ENCODE measurements around the gene NUBP1. TPM values are rescaled to one million over a fixed set of nuclear protein-coding genes. Genes with fewer than 3 reads are reported as not detected.

Gene NUBP1
- polyA plus RNA-seq, 3 donors, result 52.8 to 56.6 (median 54.3) TPM

GRCh38 chr16:10817963-10818941 lies 74.6 kb downstream of the NUBP1 start, which contains the start of gene TVP23A:
Gene TVP23A, minus strand, starts transcription at chr16:10818794. Its CDS starts 301 bp downstream, at chr16:10818493.
- H3K27ac ChIP-seq (ENCODE audit: low read depth in 1 of 2, low read length in 2 of 2), result no peak within 1 kb of the TSS

More at GRCh38 chr16:10817963-10818941, 74.6 kb downstream of the NUBP1 start, which contains the start of gene TVP23A:
- peaks cover 21 to 24% (median 22%) of the 10 kb centered on the region in 3 donors for H3K27me3 Mint-ChIP-seq (ENCODE audit: low read depth in 3 of 3)
- intact Hi-C loops (cut with micrococcal nuclease), result no loop called here
- Histone ChIP-seq H3K79me2 (ENCODE audit: insufficient read depth, low read length) (no peaks in the 10 kb centered on the region), H3K27me3 (ENCODE audit: control insufficient read depth in 2 of 2, insufficient read depth in 2 of 2, low read length in 2 of 2) (peaks cover 7 to 18% of the 10 kb centered on the region in 2 donors), H3K9ac (ENCODE audit: insufficient read depth, low read length, poor library complexity, severe bottlenecking) (no peak within 1 kb of the TSS), H3K36me3 (replicated peaks in 1 of 2; ENCODE audit: control insufficient read depth in 1 of 2, insufficient read depth in 2 of 2, low read length in 2 of 2) (no peaks in the 10 kb centered on the region), H3K4me2 (replicated peaks; ENCODE audit: extremely low read depth, low read length, poor library complexity, severe bottlenecking) (peak within 1 kb of the TSS; percentile 22), H3K9me3 (replicated peaks in 1 of 2; ENCODE audit: control insufficient read depth in 1 of 2, insufficient read depth in 1 of 2, low read length in 2 of 2) (no peaks in the 10 kb centered on the region), H3K4me3 (replicated peaks in 1 of 3; ENCODE audit: low read depth in 2 of 3, low read length in 3 of 3) (no peak within 1 kb of the TSS), H3K4me1 (ENCODE audit: control insufficient read depth in 1 of 2, insufficient read depth in 2 of 2, low read length in 2 of 2) (peaks cover 0 to 6% of the 10 kb centered on the region in 2 donors), H4K20me1 (ENCODE audit: insufficient read depth, low read length) (no peaks in the 10 kb centered on the region), H2AFZ (ENCODE audit: insufficient read depth, low read depth, low read length, poor library complexity, severe bottlenecking) (peak within 1 kb of the TSS; percentile 30)
- WGBS (ENCODE audit: insufficient coverage), result 40% methylated on average over 60 of the region's 64 CpGs
- TF ChIP-seq, protein P1, sequence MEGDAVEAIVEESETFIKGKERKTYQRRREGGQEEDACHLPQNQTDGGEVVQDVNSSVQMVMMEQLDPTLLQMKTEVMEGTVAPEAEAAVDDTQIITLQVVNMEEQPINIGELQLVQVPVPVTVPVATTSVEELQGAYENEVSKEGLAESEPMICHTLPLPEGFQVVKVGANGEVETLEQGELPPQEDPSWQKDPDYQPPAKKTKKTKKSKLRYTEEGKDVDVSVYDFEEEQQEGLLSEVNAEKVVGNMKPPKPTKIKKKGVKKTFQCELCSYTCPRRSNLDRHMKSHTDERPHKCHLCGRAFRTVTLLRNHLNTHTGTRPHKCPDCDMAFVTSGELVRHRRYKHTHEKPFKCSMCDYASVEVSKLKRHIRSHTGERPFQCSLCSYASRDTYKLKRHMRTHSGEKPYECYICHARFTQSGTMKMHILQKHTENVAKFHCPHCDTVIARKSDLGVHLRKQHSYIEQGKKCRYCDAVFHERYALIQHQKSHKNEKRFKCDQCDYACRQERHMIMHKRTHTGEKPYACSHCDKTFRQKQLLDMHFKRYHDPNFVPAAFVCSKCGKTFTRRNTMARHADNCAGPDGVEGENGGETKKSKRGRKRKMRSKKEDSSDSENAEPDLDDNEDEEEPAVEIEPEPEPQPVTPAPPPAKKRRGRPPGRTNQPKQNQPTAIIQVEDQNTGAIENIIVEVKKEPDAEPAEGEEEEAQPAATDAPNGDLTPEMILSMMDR (IDR thresholded peaks at IDR 0.05), result no peak
- H3K9me3 Mint-ChIP-seq, result peaks cover 0 to 5% (median 0%) of the 10 kb centered on the region in 7 donors
- peaks cover 5 to 6% of the 10 kb centered on the region in 2 donors for H3K36me3 Mint-ChIP-seq
- peak within 1 kb of the TSS in 1 of 2 donors; percentile 81 for H3K4me3 Mint-ChIP-seq
- peak within 1 kb of the TSS in 2 of 7 donors; percentile 34 to 47 for H3K27ac Mint-ChIP-seq
- peaks cover 18% of the 10 kb centered on the region for H3K4me1 Mint-ChIP-seq
- DNase-seq, result no peak

Small RNA genes lying within 50 kb of the gene (small RNA-seq; reads per million reads assigned to genes)
- not detected for gene MTND4LP24 (ENCODE audit: insufficient read length, low read depth)
- not detected for gene MTND6P33 (ENCODE audit: insufficient read length, low read depth)

Other genes starting within 250 kb of the NUBP1 start
- not detected for gene EMP2, start 163.2 kb upstream of the NUBP1 start, polyA plus RNA-seq
- gene TEKT5, start 48.9 kb upstream of the NUBP1 start, polyA plus RNA-seq, result under 1 TPM in 1 of 3 donors, not detected in 2; 0.16 TPM
- under 1 TPM; 0.06 to 0.17 (median 0.08) TPM for gene TVP23A, start 75.0 kb downstream of the NUBP1 start, polyA plus RNA-seq
- 100 to 1,000 TPM in 1 of 3 donors, 10 to 100 TPM in 2; 15.6 to 178 (median 22.1) TPM for gene CIITA, start 133.4 kb downstream of the NUBP1 start, polyA plus RNA-seq
- gene DEXI, start 198.6 kb downstream of the NUBP1 start, polyA plus RNA-seq, result 10 to 100 TPM in 1 of 3 donors, 1 to 10 TPM in 2; 4.9 to 10.8 (median 6.8) TPM
- 10 to 100 TPM in 1 of 3 donors, 1 to 10 TPM in 2; 3.4 to 12.0 (median 5.8) TPM for gene CLEC16A, start 200.7 kb downstream of the NUBP1 start, polyA plus RNA-seq